ENCODE data around the gene ZSWIM1.

DNA sequence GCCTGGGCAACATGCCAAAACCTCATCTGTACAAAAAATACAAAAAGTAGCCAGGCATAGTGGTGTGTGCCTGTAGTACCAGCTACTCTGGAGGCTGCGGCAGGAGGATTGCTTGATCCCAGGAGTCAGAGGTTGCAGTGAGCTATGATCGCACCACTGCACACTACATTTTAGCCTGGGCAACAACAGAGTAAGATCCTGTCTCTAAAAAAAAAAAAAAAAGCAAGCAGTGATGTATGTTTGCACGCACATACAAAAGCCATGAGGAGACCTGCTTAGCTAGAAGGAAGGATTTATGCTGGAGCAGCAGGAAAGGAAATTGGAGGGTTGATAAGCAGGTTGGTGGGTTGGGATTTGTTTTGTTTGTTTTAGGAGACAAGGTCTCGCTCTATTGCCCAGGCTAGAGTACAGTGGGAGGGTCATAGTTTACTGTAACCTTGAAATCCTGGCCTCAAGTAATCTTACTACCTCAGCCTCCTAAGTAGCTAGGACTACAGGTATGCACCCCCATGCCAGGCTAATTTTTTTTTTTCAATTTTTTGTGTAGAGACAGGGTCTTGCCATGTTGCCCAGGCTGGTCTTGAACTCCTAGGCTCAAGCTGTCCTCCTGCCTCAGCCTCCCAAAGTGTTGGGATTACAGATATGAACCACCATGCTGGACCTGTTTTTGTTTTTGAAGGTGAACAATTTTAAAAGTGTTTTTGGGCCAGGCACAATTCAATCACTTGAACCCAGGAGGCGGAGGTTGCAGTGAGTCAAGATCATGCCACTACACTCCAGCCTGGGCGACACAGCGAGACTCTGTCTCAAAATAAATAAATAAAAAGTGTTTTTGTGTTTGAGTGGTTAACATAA, 19.6 kb upstream of the ZSWIM1 start:
- no peak for TF ChIP-seq CTCF (IDR thresholded peaks at IDR 0.05)
- no peak for TF ChIP-seq EP300 (IDR thresholded peaks at IDR 0.05)
- no peak for TF ChIP-seq POLR2A (IDR thresholded peaks at IDR 0.05)
